NCI-H1436 (cell line): ENCODE measurements around the gene TUBAL3.

ENCODE experiments used
- DNase-seq: peaks from one replicate; lab custom pipeline; 2025; lab: John Stamatoyannopoulos, UW

Gene TUBAL3

GRCh38 chr10:5404208-5405041 is at the start of gene TUBAL3:
TSS of gene TUBAL3 (minus strand) at chr10:5404828. CDS start at chr10:5404792, 36 bp downstream.
- no peak for DNase-seq

DNA sequence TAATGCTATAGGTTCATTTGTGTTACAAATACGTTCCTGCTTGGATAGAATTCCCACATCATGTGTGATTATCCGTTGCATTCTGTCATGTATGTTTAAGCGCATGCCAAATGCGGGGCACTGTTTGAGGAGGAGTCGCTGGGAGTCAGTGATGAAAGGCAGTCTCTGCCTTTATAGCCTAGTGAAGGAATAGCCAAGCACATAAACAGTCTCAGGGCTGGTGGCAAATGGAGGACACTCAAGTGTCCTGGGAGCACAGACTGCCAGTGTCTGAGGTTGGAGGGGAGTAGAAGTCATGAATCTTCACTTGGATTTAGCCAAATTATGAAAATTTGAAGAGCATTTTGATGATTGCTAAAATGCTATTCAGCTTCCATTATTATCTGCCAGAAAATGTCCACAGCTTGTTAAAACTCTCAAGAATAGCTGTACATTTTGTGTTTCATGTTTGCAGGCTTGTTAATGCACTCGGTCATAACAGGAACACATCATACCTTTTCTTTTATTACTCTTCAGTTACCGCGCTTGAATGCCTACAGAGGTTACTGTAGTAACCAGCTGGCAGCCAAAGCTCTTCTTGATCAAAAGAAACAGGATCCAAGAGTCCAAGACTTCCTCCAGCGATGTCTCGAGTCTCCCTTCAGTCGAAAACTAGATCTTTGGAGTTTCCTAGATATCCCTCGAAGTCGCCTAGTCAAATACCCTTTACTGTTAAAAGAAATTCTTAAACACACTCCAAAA is 49.3 kb upstream of the TUBAL3 start:
- no peak for DNase-seq

DNA sequence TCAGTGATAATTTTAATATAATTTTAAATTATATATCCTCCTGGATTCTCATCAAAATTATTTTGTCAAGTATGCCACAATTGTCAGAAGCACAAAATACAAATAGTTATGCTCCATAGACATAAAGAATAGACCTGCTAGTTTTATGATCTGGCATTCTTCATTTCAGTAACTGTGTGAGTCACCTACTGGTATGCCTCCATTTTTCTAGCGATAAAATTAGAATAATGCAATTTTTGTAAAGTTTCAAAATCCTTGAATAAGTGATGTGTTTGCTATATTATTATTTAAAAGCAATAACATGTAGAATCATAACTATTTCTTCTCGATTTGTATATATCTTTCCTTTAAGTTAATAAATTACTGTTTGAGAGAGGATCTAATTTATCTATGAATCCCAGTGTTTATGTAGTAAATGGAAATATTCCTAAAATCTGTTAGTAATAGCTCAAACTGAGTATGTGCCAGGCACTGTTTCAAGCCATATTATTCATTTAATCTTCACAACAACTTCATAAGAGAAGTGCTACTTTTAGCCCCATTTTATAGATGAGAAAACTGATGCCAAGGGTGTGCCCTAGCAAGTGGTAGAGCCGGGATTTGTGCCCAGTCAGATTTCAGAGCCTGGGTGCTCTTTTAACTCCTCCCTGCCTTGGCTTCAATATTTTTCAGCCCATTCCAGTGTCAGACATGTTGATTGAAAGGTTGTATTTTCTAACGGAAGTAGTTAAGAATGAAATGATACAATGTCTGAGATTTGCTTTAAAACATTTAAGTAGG is 46.2 kb upstream of the TUBAL3 start:
- DNase-seq = no peak

- DNase-seq = no peak
Measured at GRCh38 chr10:5449823-5450222, 45.2 kb upstream of the TUBAL3 start.

DNA sequence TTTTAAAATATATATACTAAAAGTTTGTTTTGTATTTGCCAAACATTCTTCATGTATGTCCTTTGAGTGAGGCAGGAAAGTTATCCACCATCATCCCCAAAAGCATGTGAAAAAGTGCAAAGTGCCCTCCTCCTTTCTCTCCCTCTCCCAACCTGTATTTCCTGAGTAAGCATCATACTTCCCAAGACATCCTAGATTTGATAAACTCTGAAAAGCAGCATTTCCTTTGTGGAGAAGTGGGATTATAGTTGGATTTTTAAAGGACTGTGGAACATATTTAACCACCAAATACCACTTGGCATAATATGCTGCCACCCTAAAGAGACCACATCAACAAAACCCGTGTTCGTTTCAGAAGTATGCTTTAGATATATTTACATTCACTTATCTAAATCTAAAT is 44.6 kb upstream of the TUBAL3 start:
- no peak for DNase-seq

DNA sequence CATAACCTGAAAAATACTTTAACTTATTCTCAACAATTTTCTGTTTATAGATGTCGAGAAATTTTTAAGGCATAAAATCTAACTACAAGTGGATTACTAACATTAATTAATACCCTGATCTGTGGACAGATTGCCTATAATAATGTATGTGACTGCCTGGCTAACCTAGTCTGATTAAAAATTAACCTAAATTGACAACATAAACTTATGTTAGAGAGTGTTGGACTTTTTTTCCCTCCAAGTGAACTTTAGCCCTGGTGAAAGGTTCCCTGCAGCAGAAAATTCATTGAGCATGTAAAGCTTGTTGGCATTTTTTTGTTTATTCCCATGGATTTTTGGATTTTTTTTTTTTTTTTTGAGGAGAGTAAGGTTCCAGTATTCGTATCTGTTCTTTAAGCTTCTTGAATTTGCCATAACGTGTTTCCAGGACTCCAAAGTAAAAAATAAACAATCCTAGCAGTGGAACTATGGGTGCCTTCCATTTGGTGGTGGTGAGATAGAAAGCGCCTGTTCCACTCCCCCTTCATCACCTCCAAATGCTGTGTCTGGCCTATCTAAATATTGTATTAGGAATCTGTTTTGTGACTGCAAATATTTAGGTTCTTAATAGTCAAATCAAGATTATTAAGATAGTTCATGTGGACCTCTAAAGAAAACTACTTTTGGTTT is 43.8 kb upstream of the TUBAL3 start:
- DNase-seq = no peak

DNA sequence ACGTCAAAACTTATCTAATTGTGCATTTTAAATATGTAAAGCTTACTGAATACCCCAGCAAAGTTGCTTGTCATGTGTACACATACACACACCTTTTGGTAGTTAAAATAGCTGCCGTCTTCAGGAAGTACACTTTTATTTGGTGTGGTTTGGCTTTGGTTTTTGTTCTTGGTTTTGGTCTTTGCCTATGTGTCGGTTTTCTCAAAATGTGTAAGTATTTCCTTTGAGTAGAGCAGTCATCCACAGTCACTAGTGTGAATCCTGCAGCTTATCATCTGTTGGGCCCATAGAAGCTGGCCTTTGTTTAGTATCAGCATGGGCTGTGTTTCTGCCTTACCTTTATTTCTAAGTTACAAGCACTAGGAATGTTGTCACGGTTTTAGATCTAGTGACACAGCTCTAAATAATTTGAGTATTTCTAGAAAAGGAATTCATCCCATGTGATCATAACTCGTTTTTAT is 43.0 kb upstream of the TUBAL3 start:
- DNase-seq = no peak

- no peak for DNase-seq
Measured at GRCh38 chr10:5447056-5447455, 42.4 kb upstream of the TUBAL3 start.

GRCh38 chr10:5446390-5446926 is 41.8 kb upstream of the TUBAL3 start:
- DNase-seq = peak; percentile 75

DNA sequence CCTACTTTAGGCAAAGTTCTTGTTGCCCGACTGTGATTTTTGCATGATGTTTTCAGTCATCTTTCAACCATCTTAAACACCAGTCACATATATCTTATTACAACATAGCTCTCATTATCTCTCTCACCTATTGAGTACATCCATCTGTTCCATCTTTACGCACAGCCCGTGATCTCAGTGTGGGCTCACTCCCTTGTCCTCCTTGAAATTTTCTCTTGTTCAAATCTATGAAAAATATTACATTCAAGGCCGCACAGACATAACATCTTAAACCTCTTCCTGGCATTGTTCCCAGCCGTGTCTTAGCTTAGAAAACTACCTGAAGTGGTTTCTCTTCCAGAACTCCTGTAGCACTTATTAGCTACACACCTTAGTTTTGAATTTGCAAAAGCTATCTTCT is 40.4 kb upstream of the TUBAL3 start:
- no peak for DNase-seq

- DNase-seq = no peak
Measured at GRCh38 chr10:5443429-5443828, 38.8 kb upstream of the TUBAL3 start.

DNA sequence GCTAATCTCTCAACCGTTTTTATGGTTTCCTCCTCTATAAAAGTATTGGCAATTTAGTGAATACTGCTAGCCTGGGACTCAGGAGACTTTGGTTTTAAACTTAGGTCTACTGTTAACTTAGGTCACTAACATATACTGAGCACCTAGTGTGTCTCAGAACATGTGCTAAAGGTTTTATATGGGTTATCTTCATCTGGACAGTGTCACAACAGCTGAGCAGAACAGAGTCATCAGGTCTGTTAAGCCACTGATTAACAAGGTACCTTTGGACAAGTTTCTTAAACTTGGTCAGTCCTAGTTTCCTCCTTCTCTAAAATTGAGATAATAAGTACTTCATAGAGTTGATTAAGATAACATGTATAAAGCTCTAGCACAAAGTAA is 38.4 kb upstream of the TUBAL3 start:
- no peak for DNase-seq

GRCh38 chr10:5442065-5442989 is 37.7 kb upstream of the TUBAL3 start:
- DNase-seq = peak; percentile 23

DNA sequence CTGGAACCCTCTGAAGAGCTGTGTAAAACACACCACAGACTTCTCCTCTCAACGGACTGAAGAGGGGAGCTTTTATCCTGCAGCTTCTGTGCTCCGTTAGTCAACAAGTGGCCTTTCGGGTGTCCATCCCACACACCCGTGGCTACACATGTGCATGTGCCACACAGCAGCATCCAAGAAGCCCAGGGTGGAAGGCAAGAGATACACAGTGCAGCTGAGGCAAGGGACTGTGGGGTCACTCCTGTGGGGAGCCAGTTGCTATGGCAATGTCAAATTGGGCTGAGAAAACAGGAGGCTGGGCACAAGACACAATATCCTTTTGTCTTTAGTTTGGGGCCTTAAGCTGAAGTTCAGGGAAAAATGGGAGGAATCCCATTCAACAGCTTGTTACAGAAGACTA is 36.5 kb upstream of the TUBAL3 start:
- no peak for DNase-seq

DNA sequence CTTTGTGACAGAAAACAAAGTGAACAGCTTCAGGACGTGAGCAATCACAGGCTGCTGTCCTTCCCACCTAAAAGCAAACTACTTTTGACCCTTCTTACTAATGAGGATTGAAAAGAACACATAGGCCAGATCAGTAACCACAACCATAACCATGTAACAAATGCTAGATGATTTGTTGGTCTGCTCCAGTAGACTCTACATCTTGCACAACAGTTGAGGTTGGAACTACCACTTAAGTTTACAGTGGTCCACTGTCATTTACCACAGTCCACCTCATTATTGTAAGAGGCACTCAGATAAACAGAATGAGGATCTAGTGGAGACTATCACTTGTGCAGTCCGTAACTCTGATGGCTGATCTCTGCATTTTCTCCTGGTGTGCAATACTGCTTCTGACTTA is 35.6 kb upstream of the TUBAL3 start:
- DNase-seq = no peak

GRCh38 chr10:5435328-5435727 is 30.7 kb upstream of the TUBAL3 start:
- DNase-seq = no peak

GRCh38 chr10:5434017-5434753 is 29.6 kb upstream of the TUBAL3 start:
- DNase-seq = peak; percentile 43

DNA sequence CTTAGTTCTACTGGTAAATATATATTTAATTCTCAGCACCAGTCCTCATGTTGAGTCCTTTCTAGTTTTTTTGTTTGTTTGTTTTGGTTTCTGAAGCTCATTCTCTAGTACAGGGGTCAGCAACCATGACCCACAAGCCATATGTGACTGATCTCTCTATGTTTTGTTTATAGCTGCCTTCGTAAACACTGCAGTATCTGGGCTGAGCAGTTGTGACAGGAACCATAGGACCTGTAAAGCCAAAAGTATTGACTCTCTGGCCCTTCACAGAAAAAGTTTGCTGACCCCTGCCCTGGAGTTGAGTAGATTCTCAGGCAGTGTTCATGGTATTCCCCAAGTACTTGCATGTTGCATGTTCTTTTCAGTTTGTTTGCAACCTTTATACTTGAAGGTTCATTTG is 28.6 kb upstream of the TUBAL3 start:
- DNase-seq = no peak

GRCh38 chr10:5428133-5428532 is 23.5 kb upstream of the TUBAL3 start:
- DNase-seq = peak; percentile 10

DNA sequence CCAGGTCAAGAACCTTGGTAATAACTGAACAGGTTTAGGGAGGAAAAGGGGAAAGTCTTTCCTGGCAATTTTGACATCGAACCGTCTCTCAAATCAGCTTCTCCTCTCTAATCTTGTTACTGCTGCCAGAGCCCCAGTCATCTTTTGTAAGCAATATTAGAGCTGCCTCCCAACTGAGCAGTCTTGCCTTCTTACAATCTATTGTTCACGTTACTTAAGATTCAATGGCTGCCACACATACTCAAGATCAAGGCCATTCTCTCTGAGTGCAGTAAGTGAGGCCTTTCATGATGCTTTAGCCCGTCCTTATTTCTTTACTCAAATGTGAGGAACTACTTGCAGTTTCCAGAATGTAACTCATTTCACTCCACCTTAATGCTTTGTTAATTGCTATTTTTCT is 20.1 kb upstream of the TUBAL3 start:
- DNase-seq = no peak
